Caco-2 (cell line): ENCODE measurements around the gene ID1. TPM values are rescaled to one million over a fixed set of nuclear protein-coding genes. Genes with fewer than 3 reads are reported as not detected.

ENCODE experiments used
- BruUV-seq: library from RNA; stranded (reverse); fragments of 400-500 nt; replicated peaks from 2 replicates; lab custom pipeline; 2021; lab: Mats Ljungman, UMichigan
- CTCF ChIA-PET: fragments of 300-600 bp; sonication (Branson Sonifier 250); formaldehyde crosslinking; loops from one replicate; lab custom pipeline; 2022; ENCODE audit warnings: antibody characterized with exemption; lab: Charles Lee
- POLR2A ChIA-PET: fragments of 300-600 bp; sonication (Branson Sonifier 250); formaldehyde crosslinking; loops from one replicate; lab custom pipeline; 2022; ENCODE audit warnings: antibody characterized with exemption; lab: Charles Lee
- DNase-seq, 2 experiments: peaks; one replicate each; pipeline versions ENCODE4 v3.0.0 to v3.0.0-alpha.2; 2020 to 2022
- H3K27me3 ChIP-seq: replicated peaks from 2 replicates; pipeline ENCODE4 v1.6.0; 2011; ENCODE audit warnings: low read length; ENCODE audit not compliant: control insufficient read depth, insufficient read depth
- H3K36me3 ChIP-seq: 2 replicates; pipeline ENCODE4 v1.5.1; 2011; ENCODE audit warnings: low read length; ENCODE audit not compliant: control insufficient read depth, insufficient read depth
- H3K4me1 ChIP-seq: fragments of 250-450 bp; sonication (Bioruptor Pico); 2 replicates; pipeline ENCODE4 v1.5.1; 2020; ENCODE audit warnings: mild to moderate bottlenecking
- H3K4me3 ChIP-seq: 2 replicates; pipeline ENCODE4 v1.5.1; 2011; ENCODE audit warnings: low read depth, mild to moderate bottlenecking, control low read depth, low read length
- H3K9me3 ChIP-seq: fragments of 250-450 bp; sonication (Bioruptor Pico); 2 replicates; pipeline ENCODE4 v1.5.1; 2020; ENCODE audit warnings: mild to moderate bottlenecking, moderate library complexity
- H3K27ac Mint-ChIP-seq: one replicate; pipeline ENCODE4 v1.8.0; 2022; ENCODE audit warnings: mixed read lengths; ENCODE audit not compliant: unreplicated experiment
- H3K27me3 Mint-ChIP-seq: one replicate; pipeline ENCODE4 v1.8.0; 2022; ENCODE audit warnings: mixed read lengths; ENCODE audit not compliant: insufficient read depth, unreplicated experiment
- H3K36me3 Mint-ChIP-seq: one replicate; pipeline ENCODE4 v1.8.0; 2022; ENCODE audit warnings: mild to moderate bottlenecking, mixed read lengths; ENCODE audit not compliant: insufficient read depth, unreplicated experiment
- H3K4me1 Mint-ChIP-seq: one replicate; pipeline ENCODE4 v1.8.0; 2022; ENCODE audit warnings: low read depth, mixed read lengths; ENCODE audit not compliant: unreplicated experiment
- H3K4me3 Mint-ChIP-seq: one replicate; pipeline ENCODE4 v1.8.0; 2022; ENCODE audit warnings: mild to moderate bottlenecking, moderate library complexity, mixed read lengths; ENCODE audit not compliant: unreplicated experiment
- H3K9me3 Mint-ChIP-seq: one replicate; pipeline ENCODE4 v1.8.0; 2022; ENCODE audit warnings: mixed read lengths; ENCODE audit not compliant: unreplicated experiment
- intact Hi-C: fragments of 100-400 bp; cut with micrococcal nuclease; formaldehyde crosslinking; loops from one replicate; pipeline ENCODE4 v1.10.0; 2022; ENCODE audit not compliant: unreplicated experiment
- total RNA-seq: library from RNA; stranded (reverse); gene quantifications from 2 replicates; pipeline ENCODE4 v1.2.3, GENCODE V29; 2022
- TF ChIP-seq, protein P1 (sequence below), 2 experiments: fragments of 200-600 bp in 1 of 2; IDR thresholded peaks; 1 replicate in 1 of 2; 2 replicates in 1 of 2; pipeline versions ENCODE4 v1.5.1 to v1.8.0; 2011 to 2022; ENCODE audit warnings: antibody characterized with exemption in 1 of 2, control low read depth in 1 of 2, inconsistent platforms in 1 of 2, low read depth in 1 of 2, low read length in 1 of 2, mild to moderate bottlenecking in 1 of 2, moderate library complexity in 1 of 2; ENCODE audit not compliant: insufficient read depth in 1 of 2, severe bottlenecking in 1 of 2, unreplicated experiment in 1 of 2

ID1 gene
- total RNA-seq, 1 experiment from 2014 or later: 163 TPM

DNA sequence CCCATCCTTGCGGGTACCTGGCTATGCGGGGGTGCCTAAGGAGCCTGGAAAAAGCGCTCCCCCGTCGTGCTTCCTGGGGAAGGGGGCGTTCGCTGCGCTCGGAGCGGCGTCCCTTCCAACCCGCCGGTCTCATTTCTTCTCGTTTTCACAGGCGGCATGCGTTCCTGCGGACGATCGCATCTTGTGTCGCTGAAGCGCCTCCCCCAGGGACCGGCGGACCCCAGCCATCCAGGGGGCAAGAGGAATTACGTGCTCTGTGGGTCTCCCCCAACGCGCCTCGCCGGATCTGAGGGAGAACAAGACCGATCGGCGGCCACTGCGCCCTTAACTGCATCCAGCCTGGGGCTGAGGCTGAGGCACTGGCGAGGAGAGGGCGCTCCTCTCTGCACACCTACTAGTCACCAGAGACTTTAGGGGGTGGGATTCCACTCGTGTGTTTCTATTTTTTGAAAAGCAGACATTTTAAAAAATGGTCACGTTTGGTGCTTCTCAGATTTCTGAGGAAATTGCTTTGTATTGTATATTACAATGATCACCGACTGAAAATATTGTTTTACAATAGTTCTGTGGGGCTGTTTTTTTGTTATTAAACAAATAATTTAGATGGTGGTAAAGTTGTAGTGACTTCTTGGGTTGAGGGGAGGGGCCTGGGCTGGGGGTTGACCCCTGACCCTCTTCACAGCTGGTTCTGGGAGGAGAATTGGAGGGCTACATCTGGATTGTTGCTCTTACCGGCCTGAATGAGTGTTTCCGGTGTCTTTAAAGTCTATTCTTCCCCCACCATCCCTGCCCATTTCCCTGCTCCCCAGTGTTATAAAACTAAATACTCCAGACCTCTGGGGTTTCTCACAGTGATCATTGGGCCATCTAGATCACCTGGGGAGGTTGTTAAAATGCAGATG, 1.1 kb downstream of the ID1 start:
- TF ChIP-seq, protein P1, sequence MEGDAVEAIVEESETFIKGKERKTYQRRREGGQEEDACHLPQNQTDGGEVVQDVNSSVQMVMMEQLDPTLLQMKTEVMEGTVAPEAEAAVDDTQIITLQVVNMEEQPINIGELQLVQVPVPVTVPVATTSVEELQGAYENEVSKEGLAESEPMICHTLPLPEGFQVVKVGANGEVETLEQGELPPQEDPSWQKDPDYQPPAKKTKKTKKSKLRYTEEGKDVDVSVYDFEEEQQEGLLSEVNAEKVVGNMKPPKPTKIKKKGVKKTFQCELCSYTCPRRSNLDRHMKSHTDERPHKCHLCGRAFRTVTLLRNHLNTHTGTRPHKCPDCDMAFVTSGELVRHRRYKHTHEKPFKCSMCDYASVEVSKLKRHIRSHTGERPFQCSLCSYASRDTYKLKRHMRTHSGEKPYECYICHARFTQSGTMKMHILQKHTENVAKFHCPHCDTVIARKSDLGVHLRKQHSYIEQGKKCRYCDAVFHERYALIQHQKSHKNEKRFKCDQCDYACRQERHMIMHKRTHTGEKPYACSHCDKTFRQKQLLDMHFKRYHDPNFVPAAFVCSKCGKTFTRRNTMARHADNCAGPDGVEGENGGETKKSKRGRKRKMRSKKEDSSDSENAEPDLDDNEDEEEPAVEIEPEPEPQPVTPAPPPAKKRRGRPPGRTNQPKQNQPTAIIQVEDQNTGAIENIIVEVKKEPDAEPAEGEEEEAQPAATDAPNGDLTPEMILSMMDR (IDR thresholded peaks at IDR 0.05; ENCODE audit: insufficient read depth in 1 of 2, low read depth in 1 of 2, low read length in 1 of 2, severe bottlenecking in 1 of 2, unreplicated experiment in 1 of 2): no peak
- BruUV-seq: no TSS peak
- CTCF ChIA-PET: interaction anchor here (0.7 to 13.0 kb wide), 6 partner anchors 11 to 117 kb away, joined by 3 to 1708 read pairs (median 4); no protein-coding TSS in a partner anchor
- peaks cover 58% of the 10 kb centered on the region for H3K4me1 Mint-ChIP-seq
- H3K9me3 Mint-ChIP-seq: no peaks in the 10 kb centered on the region
- DNase-seq: peak; percentile 66 to 68
- peaks cover 71% of the 10 kb centered on the region for H3K36me3 Mint-ChIP-seq
- Histone ChIP-seq H3K4me3 (peak overlapping the region; percentile 63), H3K36me3 (no peaks in the 10 kb centered on the region), H3K4me1 (peaks cover 63% of the 10 kb centered on the region), H3K27me3 (no peaks in the 10 kb centered on the region), H3K9me3 (no peaks in the 10 kb centered on the region)
- peak overlapping the region; percentile 98 for H3K27ac Mint-ChIP-seq
- no peaks in the 10 kb centered on the region for H3K27me3 Mint-ChIP-seq
- H3K4me3 Mint-ChIP-seq: peak overlapping the region; percentile 88
- POLR2A ChIA-PET: interaction anchor here (1.0 to 4.3 kb wide), 12 partner anchors 13 to 117 kb away, joined by 4 to 306 read pairs (median 14); partner anchors contain the start of gene BCL2L1
- intact Hi-C loops: no loop called here

- TF ChIP-seq, protein P1 (IDR thresholded peaks at IDR 0.05; ENCODE audit: insufficient read depth in 1 of 2, low read depth in 1 of 2, low read length in 1 of 2, severe bottlenecking in 1 of 2, unreplicated experiment in 1 of 2): no peak
- CTCF ChIA-PET: interaction anchor here (0.6 to 13.0 kb wide), 5 partner anchors 12 to 54 kb away, joined by 3 to 1708 read pairs (median 3); no protein-coding TSS in a partner anchor
- Histone ChIP-seq H3K4me3 (peak overlapping the region; percentile 63), H3K36me3 (no peaks in the 10 kb centered on the region), H3K4me1 (peaks cover 72% of the 10 kb centered on the region), H3K27me3 (no peaks in the 10 kb centered on the region), H3K9me3 (no peaks in the 10 kb centered on the region)
- Mint-ChIP-seq H3K4me3 (peak overlapping the region; percentile 88), H3K27me3 (no peaks in the 10 kb centered on the region), H3K27ac (peak overlapping the region; percentile 98), H3K4me1 (peaks cover 67% of the 10 kb centered on the region), H3K9me3 (no peaks in the 10 kb centered on the region), H3K36me3 (peaks cover 78% of the 10 kb centered on the region)
- no TSS peak for BruUV-seq
- DNase-seq: peak; percentile 77 to 91
- POLR2A ChIA-PET: interaction anchor here (2.3 to 3.3 kb wide), 4 partner anchors 20 to 116 kb away, joined by 9 to 178 read pairs (median 34); partner anchors contain the start of gene BCL2L1
- intact Hi-C loops: no loop called here
Observed at GRCh38 chr20:31606804-31607639, 1.9 kb downstream of the ID1 start.
